Astrocyte of the spinal cord (primary cell): ENCODE measurements around the gene PAX4.
A peak's percentile ranks its signal among the peaks of the same experiment; 100 is the strongest.

Experiments
- DNase-seq: peaks from one replicate; pipeline ENCODE4 v3.0.0; 2011; ENCODE audit warnings: low read depth, low spot score
- H3K4me3 ChIP-seq: 2 replicates; pipeline ENCODE4 v1.5.1; 2011; ENCODE audit warnings: low read depth, mild to moderate bottlenecking, low read length, moderate library complexity
- in situ Hi-C: cut with HindIII; loops from 2 replicates; pipeline ENCODE4 v1.10.0; 2017; ENCODE audit warnings: low sequenced_read_pairs
- TF ChIP-seq, protein P1 (sequence below): IDR thresholded peaks from 2 replicates; pipeline ENCODE4 v1.5.1; 2012; ENCODE audit warnings: low read depth, mild to moderate bottlenecking, low read length, inconsistent platforms

Gene PAX4

DNA sequence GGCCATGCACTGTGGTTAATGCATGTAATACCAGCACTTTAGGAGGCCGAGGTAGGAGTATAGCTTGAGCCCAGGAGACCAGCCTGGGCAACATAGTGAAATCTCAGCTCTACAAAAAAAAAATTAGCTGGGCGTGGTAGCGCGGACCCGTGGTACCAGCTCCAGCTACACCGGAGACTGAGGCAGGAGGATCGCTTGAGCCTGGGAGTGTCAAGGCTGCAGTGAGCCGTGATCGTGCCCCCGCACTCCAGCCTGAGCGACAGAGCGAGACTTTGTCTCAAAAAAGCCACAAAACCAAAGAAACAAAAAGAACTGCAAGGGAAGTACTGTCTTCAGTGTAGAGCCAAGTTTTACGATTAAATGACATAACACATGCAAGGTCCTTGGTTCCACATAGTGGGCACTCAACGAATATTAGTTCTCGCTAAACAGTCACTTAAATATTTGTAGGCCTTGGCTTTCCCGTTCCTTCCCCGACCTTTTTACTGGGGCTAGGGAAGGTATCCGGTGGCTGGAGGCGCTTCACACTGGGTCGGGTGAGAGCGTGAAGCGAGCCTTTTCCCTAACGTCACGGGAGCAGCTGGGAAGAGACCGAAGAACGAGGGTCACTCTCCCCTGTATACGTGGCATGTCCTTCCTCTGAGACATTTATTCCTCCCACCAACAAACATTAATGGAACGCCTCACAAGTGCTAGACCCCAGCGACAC, 33.1 kb upstream of the PAX4 start:
- in situ Hi-C loops: no loop called here
- peak overlapping the region; percentile 79 for H3K4me3 ChIP-seq
- TF ChIP-seq, protein P1, sequence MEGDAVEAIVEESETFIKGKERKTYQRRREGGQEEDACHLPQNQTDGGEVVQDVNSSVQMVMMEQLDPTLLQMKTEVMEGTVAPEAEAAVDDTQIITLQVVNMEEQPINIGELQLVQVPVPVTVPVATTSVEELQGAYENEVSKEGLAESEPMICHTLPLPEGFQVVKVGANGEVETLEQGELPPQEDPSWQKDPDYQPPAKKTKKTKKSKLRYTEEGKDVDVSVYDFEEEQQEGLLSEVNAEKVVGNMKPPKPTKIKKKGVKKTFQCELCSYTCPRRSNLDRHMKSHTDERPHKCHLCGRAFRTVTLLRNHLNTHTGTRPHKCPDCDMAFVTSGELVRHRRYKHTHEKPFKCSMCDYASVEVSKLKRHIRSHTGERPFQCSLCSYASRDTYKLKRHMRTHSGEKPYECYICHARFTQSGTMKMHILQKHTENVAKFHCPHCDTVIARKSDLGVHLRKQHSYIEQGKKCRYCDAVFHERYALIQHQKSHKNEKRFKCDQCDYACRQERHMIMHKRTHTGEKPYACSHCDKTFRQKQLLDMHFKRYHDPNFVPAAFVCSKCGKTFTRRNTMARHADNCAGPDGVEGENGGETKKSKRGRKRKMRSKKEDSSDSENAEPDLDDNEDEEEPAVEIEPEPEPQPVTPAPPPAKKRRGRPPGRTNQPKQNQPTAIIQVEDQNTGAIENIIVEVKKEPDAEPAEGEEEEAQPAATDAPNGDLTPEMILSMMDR: no peak
- DNase-seq: no peak

DNA sequence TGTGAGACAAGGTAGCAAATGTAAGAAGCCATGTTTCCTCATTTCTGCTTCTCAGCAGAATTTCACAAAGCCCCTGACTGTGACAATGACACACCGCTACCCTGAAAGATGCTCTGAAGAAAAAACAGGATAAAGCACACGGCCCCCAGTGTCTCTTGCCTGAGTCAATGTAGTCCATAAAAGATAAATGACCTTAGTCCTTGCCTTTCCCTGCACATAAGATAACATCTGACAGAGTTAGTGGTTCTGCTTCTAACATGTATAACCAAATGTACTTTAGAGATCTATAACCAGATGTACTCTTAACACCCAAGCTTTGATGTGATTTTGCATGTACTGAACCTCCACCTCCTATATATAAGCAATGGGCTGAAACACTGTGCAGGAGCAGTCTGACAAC, 31.0 kb upstream of the PAX4 start:
- in situ Hi-C loops: no loop called here

DNA sequence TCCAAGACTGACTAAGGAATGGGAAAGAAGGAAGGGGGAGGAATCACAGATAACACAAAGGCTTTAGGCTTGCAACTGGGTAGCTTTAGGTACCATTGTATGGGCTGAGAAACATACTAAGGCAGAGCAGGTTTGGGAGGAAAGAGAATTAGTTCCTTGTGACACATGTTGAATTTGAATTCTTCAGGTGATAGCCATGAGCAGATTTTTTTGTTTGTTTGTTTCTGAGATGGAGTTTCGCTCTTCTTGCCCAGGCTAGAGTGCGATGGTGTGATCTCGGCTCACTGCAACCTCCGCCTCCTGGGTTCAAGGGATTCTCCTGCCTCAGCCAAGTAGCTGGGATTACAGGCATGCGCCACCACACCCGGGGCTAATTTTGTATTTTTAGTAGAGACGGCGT, 29.7 kb upstream of the PAX4 start:
- DNase-seq: no peak
- TF ChIP-seq, protein P1: no peak
- H3K4me3 ChIP-seq: no peak overlapping the region
- in situ Hi-C loops: no loop called here

More for the DNA sequence above, 31.0 kb upstream of the PAX4 start:
- H3K4me3 ChIP-seq: no peak overlapping the region
- TF ChIP-seq, protein P1: no peak
- no peak for DNase-seq

DNA sequence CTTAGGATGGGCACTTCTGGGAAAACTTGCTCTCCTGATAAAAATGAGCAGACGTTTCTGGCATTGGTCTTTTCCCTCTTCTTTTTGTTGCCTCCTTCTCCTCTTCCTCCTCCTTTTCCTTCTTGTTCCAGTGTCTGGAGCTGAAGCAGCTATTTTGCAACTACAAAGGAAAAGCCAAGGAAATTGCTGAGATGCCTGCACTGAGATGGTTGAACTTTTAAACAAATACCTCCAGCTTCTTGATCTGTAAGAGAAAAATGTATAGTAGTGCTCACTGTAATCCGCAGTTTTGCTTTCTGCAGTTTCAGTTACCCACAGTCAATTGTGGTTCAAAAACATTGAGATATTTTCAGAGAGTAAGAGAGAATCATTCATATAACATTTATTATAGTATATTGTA, 26.5 kb upstream of the PAX4 start:
- no peak overlapping the region for H3K4me3 ChIP-seq
- no peak for DNase-seq
- TF ChIP-seq, protein P1: no peak
- in situ Hi-C loops: no loop called here

DNA sequence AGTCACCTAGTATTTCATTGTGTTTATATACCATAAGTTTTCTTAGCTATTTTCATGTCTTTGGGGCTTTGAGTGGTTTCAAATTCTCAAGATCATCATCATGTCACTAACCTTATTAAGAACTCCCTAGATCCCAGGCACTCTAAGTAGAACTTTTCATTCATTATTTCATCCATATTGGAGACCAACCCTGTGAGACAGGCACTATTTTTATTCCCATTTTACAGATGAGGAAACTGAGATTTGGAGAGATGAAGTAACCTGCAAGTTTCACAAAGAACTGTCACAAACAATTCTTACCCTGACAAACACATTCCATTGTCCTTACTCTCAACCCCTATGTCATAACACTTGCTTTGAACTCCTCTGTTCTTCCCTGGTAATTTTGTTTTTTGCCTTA, 20.3 kb upstream of the PAX4 start:
- no peak overlapping the region for H3K4me3 ChIP-seq
- TF ChIP-seq, protein P1: no peak
- in situ Hi-C loops: no loop called here
- DNase-seq: no peak

DNA sequence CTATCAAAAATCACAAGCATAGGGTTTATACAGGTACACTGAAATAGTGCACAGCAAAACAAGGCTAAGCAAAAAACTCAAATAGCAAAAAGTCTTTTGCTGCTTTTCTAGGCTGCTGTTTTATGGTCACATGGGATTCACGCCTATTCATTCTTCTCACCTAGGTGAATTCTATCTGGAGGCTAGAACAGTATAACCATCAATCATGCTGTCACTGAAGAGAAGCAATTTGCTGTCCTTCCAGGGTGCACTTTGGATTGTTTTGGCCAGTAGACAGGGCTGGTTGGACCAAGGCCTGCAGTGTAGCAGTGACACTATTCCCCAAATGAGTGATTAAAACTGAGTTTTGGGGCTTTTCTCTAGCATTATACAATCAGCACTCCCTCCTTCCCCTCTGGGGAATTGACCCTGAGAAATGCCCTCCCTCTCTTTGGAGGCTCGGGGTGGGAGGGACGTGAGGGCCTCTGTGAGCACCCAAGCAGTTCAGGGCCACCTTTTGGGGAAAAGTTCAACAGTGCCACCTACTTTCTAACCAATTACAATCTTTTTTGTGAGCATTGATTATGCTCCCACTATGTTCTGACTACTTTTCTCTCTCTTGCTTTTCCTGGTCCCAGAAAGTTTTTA, 17.8 kb upstream of the PAX4 start:
- DNase-seq: no peak
- in situ Hi-C loops: no loop called here
- TF ChIP-seq, protein P1: no peak
- H3K4me3 ChIP-seq: no peak overlapping the region
